HepG2 (cell line): ENCODE data around the gene MBLAC1. TPM values are rescaled to one million over a fixed set of nuclear protein-coding genes. Genes with fewer than 3 reads are reported as not detected.

Source experiments
- ELF4 ChIP-seq: sonication (generic); formaldehyde crosslinking; IDR thresholded peaks from 2 replicates; pipeline ENCODE4 v1.5.0; 2020; ENCODE audit warnings: missing genetic modification reagents, mild to moderate bottlenecking, moderate library complexity, borderline replicate concordance
- IRF2 ChIP-seq: IDR thresholded peaks from 2 replicates; pipeline ENCODE4 v1.6.1; 2018; ENCODE audit warnings: missing genetic modification reagents, missing compliant biosample characterization
- KLF9 ChIP-seq: IDR thresholded peaks from 2 replicates; pipeline ENCODE4 v1.6.1; 2016; ENCODE audit warnings: low read depth
- MED8 ChIP-seq: sonication (generic); formaldehyde crosslinking; IDR thresholded peaks from 2 replicates; pipeline ENCODE4 v1.8.1; 2023; ENCODE audit warnings: mild to moderate bottlenecking, missing genetic modification reagents; ENCODE audit not compliant: insufficient replicate concordance
- PLSCR1 ChIP-seq: sonication (generic); formaldehyde crosslinking; IDR thresholded peaks from 2 replicates; pipeline ENCODE4 v1.5.0; 2020; ENCODE audit warnings: missing genetic modification reagents, mild to moderate bottlenecking, borderline replicate concordance
- RELA ChIP-seq: sonication (generic); formaldehyde crosslinking; IDR thresholded peaks from 2 replicates; pipeline ENCODE4 v1.4.0; 2020; ENCODE audit warnings: missing genetic modification reagents
- RXRB ChIP-seq: IDR thresholded peaks from 2 replicates; pipeline ENCODE4 v1.6.1; 2016; ENCODE audit warnings: borderline replicate concordance, missing genetic modification reagents, missing compliant biosample characterization
- SATB2 ChIP-seq: sonication (generic); formaldehyde crosslinking; IDR thresholded peaks from 2 replicates; pipeline ENCODE4 v1.5.0; 2020; ENCODE audit warnings: missing genetic modification reagents
- SNRNP70 ChIP-seq: fragments of 200-400 bp; formaldehyde crosslinking; IDR thresholded peaks from 2 replicates; pipeline ENCODE4 v1.6.1; 2017; ENCODE audit warnings: mild to moderate bottlenecking, low read depth, low read length, moderate library complexity
- SP4 ChIP-seq: sonication (generic); formaldehyde crosslinking; IDR thresholded peaks from 2 replicates; pipeline ENCODE4 v1.8.1; 2023; ENCODE audit warnings: mild to moderate bottlenecking, missing genetic modification reagents
- XRCC5 ChIP-seq: fragments of 200-400 bp; formaldehyde crosslinking; optimal IDR thresholded peaks from 2 replicates; pipeline ENCODE3; 2017; ENCODE audit warnings: mild to moderate bottlenecking, low read length
- ZFP41 ChIP-seq: sonication (generic); formaldehyde crosslinking; IDR thresholded peaks from 2 replicates; pipeline ENCODE4 v1.4.0; 2020; ENCODE audit warnings: mild to moderate bottlenecking, missing genetic modification reagents, borderline replicate concordance
- ZNF276 ChIP-seq: sonication (generic); formaldehyde crosslinking; IDR thresholded peaks from 2 replicates; pipeline ENCODE4 v1.4.0; 2020; ENCODE audit warnings: mild to moderate bottlenecking, low read depth, missing genetic modification reagents
- ZNF329 ChIP-seq: sonication (generic); formaldehyde crosslinking; IDR thresholded peaks from 2 replicates; pipeline ENCODE4 v1.9.0; 2021; ENCODE audit warnings: low read depth, mild to moderate bottlenecking, missing genetic modification reagents
- ZNF343 ChIP-seq: sonication (generic); formaldehyde crosslinking; IDR thresholded peaks from 2 replicates; pipeline ENCODE4 v1.4.0; 2020; ENCODE audit warnings: mild to moderate bottlenecking, missing genetic modification reagents
- ZNF44 ChIP-seq: sonication (generic); formaldehyde crosslinking; IDR thresholded peaks from 2 replicates; pipeline ENCODE4 v1.5.1; 2020; ENCODE audit warnings: mild to moderate bottlenecking, missing genetic modification reagents
- ZNF513 ChIP-seq: sonication (generic); formaldehyde crosslinking; conservative IDR thresholded peaks from 2 replicates; pipeline ENCODE4 v1.5.0; 2020; ENCODE audit warnings: missing genetic modification reagents
- ZNF605 ChIP-seq: sonication (generic); formaldehyde crosslinking; IDR thresholded peaks from 2 replicates; pipeline ENCODE4 v1.8.0; 2022; ENCODE audit warnings: mild to moderate bottlenecking, missing genetic modification reagents
- ZNF816 ChIP-seq: sonication (generic); formaldehyde crosslinking; IDR thresholded peaks from 2 replicates; pipeline ENCODE4 v1.8.0; 2022; ENCODE audit warnings: missing genetic modification reagents, mild to moderate bottlenecking, borderline replicate concordance
- ZNF878 ChIP-seq: sonication (generic); formaldehyde crosslinking; IDR thresholded peaks from 2 replicates; pipeline ENCODE4 v1.8.1; 2023; ENCODE audit warnings: mild to moderate bottlenecking, missing genetic modification reagents, moderate library complexity
- polyA plus RNA-seq, 8 experiments: library from polyadenylated mRNA; depleted of rRNA in 3 of 8; stranded (reverse) in 7 of 8; unstranded in 1 of 8; fragments of >200 nt; fragmentation: Illumina TruSeq in 4 of 8; extraction: Trizol in 4 of 8; gene quantifications; 2 replicates each; pipeline versions ENCODE4 v1.2.1 to v1.2.3, GENCODE V29; 2011 to 2016; ENCODE audit warnings: low read depth in 4 of 8, missing spikeins in 1 of 8, mixed read lengths in 1 of 8; ENCODE audit not compliant: insufficient read depth in 1 of 8
- total RNA-seq, 5 experiments: library from RNA; depleted of rRNA; stranded (reverse); fragments of >200 nt; fragmentation: Illumina TruSeq; extraction: Trizol; gene quantifications; 2 replicates each; pipeline ENCODE4 v1.2.3, GENCODE V29; 2016; ENCODE audit warnings: low read depth in 1 of 5
- TF ChIP-seq, protein P1 (sequence below): sonication (generic); formaldehyde crosslinking; IDR thresholded peaks from 2 replicates; pipeline ENCODE4 v1.5.1; 2020; ENCODE audit warnings: mild to moderate bottlenecking, missing genetic modification reagents, borderline replicate concordance
- TF ChIP-seq, protein P2 (sequence below): sonication (generic); formaldehyde crosslinking; IDR thresholded peaks from 2 replicates; pipeline ENCODE4 v1.4.0; 2020; ENCODE audit warnings: mild to moderate bottlenecking, missing genetic modification reagents

The MBLAC1 gene
- total and polyA plus RNA-seq, 2 of the 13 experiments (the other 11 are each of a cell fraction or from before 2014, with no cell fraction given), result 0.79 to 2.1 TPM

DNA sequence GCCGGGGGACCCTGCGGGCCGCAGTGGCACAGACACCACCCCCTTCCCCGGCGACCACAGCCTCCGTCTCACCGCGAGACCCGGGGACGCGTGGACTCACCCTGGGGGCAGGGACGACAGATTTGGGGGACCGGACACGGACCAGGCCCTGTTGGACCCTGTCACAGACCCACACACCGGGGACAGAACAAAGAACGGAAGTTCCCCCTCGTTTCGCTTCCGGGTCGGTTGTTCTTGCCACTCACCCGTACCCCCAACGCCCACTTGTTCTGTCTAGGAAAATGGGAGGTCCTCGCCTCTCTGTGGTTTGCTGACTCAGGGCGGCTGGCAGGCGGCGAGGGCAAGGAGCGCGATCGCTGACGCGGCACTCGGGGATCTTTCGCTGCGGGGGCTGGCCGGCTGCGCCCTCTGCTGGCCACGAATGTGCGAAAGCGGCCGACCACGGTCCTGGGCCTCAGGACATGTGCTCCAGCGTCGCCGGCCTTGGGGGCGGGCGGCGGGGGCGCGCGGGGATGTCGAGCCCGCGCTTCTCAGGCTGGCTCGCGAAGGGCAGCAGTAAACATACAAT, 45.1 kb upstream of the MBLAC1 start, which contains the start of gene ZNF3 (continued):
- no peak; the same call in 1 of the 2 replicates for TF ChIP-seq ZNF276
- no peak for TF ChIP-seq SNRNP70
- peak; percentile 94 for TF ChIP-seq SP4
- peak; percentile 84 for TF ChIP-seq RXRB (CRISPR knock-in tag)
- TF ChIP-seq XRCC5, result peak; percentile 96
- TF ChIP-seq ZNF329 (CRISPR knock-in tag), result 0 out of 2 replicates have a peak, but pooled peaks have one; percentile 85
- TF ChIP-seq ZFP41, result peak; percentile 26; the same call in 1 of the 2 replicates
- TF ChIP-seq MED8 (CRISPR knock-in tag), result peak; percentile 93
- no peak for TF ChIP-seq SATB2 (CRISPR knock-in tag)
- TF ChIP-seq KLF9 (CRISPR knock-in tag), result 0 out of 2 replicates have a peak, but pooled peaks have one; percentile 74
- 0 out of 2 replicates have a peak, but pooled peaks have one; percentile 83 for TF ChIP-seq RELA
- TF ChIP-seq ZNF513 (CRISPR knock-in tag), result 0 out of 2 replicates have a peak, but pooled peaks have one; percentile 60
- TF ChIP-seq ZNF44, result 0 out of 2 replicates have a peak, but pooled peaks have one; percentile 40
- TF ChIP-seq ZNF343 (CRISPR knock-in tag), result no peak
- peak; percentile 81 for TF ChIP-seq ZNF605 (CRISPR knock-in tag)
- peak; percentile 98 for TF ChIP-seq ZNF878
- peak; percentile 79 for TF ChIP-seq ZNF816 (CRISPR knock-in tag)
- TF ChIP-seq IRF2, result peak; percentile 98
- TF ChIP-seq ELF4 (CRISPR knock-in tag), result 0 out of 2 replicates have a peak, but pooled peaks have one; percentile 29
- 0 out of 2 replicates have a peak, but pooled peaks have one; percentile 54 for TF ChIP-seq PLSCR1
- TF ChIP-seq, protein P1, sequence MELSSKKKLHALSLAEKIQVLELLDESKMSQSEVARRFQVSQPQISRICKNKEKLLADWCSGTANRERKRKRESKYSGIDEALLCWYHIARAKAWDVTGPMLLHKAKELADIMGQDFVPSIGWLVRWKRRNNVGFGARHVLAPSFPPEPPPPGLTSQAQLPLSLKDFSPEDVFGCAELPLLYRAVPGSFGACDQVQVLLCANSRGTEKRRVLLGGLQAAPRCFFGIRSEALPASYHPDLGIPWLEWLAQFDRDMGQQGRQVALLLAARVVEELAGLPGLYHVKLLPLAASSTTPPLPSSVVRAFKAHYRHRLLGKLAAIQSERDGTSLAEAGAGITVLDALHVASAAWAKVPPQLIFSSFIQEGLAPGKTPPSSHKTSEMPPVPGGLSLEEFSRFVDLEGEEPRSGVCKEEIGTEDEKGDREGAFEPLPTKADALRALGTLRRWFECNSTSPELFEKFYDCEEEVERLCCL (CRISPR knock-in tag), result no peak
- TF ChIP-seq, protein P2, sequence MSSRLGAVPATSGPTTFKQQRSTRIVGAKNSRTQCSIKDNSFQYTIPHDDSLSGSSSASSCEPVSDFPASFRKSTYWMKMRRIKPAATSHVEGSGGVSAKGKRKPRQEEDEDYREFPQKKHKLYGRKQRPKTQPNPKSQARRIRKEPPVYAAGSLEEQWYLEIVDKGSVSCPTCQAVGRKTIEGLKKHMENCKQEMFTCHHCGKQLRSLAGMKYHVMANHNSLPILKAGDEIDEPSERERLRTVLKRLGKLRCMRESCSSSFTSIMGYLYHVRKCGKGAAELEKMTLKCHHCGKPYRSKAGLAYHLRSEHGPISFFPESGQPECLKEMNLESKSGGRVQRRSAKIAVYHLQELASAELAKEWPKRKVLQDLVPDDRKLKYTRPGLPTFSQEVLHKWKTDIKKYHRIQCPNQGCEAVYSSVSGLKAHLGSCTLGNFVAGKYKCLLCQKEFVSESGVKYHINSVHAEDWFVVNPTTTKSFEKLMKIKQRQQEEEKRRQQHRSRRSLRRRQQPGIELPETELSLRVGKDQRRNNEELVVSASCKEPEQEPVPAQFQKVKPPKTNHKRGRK (CRISPR knock-in tag), result no peak
